B cell (primary cell): Measurements from ENCODE around the gene DDX56. TPM values are rescaled to one million over a fixed set of nuclear protein-coding genes. Genes with fewer than 3 reads are reported as not detected.

ENCODE experiments used
- ATAC-seq: fragments of 200-7000 bp; cut with Tn5 transposase; one replicate; pipeline ENCODE4 v1.10.0; 2021; ENCODE audit warnings: low read depth, mild to moderate bottlenecking, moderate number of reproducible peaks, moderate library complexity
- CTCF ChIA-PET: fragments of 350-600 bp; sonication (Branson Sonifier 250); formaldehyde crosslinking; loops from one replicate; lab custom pipeline; 2021; ENCODE audit warnings: antibody characterized with exemption, inconsistent platforms; lab: Charles Lee
- POLR2A ChIA-PET: fragments of 350-600 bp; sonication (Branson Sonifier 250); formaldehyde crosslinking; loops from one replicate; lab custom pipeline; 2021; ENCODE audit warnings: antibody characterized with exemption; lab: Charles Lee
- DNase-seq: peaks from one replicate; pipeline ENCODE4 v3.0.0; 2013
- H2AFZ ChIP-seq: 2 replicates; pipeline ENCODE4 v1.6.1; 2012; ENCODE audit warnings: mild to moderate bottlenecking, low read depth, low read length; ENCODE audit not compliant: insufficient read depth, poor library complexity, severe bottlenecking
- H3K27ac ChIP-seq, 2 donors: 1 replicate in 1 of 2; 2 replicates in 1 of 2; pipeline ENCODE4 v1.5.1; 2012 to 2013; ENCODE audit warnings: low read length in 2 of 2, mild to moderate bottlenecking in 2 of 2, moderate library complexity in 1 of 2
- H3K27me3 ChIP-seq, 4 experiments: fragments of 200-600 bp in 1 of 4; sonication (generic) in 1 of 4; replicated peaks in 1 of 4; 1 replicate in 2 of 4; 2 replicates in 2 of 4; pipeline versions ENCODE4 v1.6.1 to v1.7.0; 2013 to 2016; ENCODE audit warnings: low read length in 3 of 4, mild to moderate bottlenecking in 2 of 4, mixed read lengths in 1 of 4, moderate library complexity in 1 of 4; ENCODE audit not compliant: insufficient read depth in 4 of 4, control insufficient read depth in 3 of 4; ENCODE audit errors: control extremely low read depth in 1 of 4
- H3K36me3 ChIP-seq, 2 experiments: replicated peaks in 1 of 2; 1 replicate in 1 of 2; 2 replicates in 1 of 2; pipeline versions ENCODE4 v1.6.1 to v1.7.1; 2013; ENCODE audit warnings: low read length in 1 of 2; ENCODE audit not compliant: insufficient read depth in 2 of 2, control insufficient read depth in 1 of 2; ENCODE audit errors: control extremely low read depth in 1 of 2, extremely low read depth in 1 of 2
- H3K4me1 ChIP-seq, 2 donors: fragments of 200-600 bp in 1 of 2; sonication (generic) in 1 of 2; 1 replicate in 1 of 2; 2 replicates in 1 of 2; pipeline versions ENCODE4 v1.5.1 to v1.6.1; 2013 to 2017; ENCODE audit warnings: low read length in 2 of 2; ENCODE audit not compliant: control insufficient read depth in 2 of 2, insufficient read depth in 2 of 2
- H3K4me2 ChIP-seq: replicated peaks from 2 replicates; pipeline ENCODE3; 2012; ENCODE audit warnings: mild to moderate bottlenecking, low read depth, low read length; ENCODE audit not compliant: poor library complexity, severe bottlenecking
- H3K4me3 ChIP-seq, 5 experiments: fragments of 200-600 bp in 1 of 5; sonication (generic) in 1 of 5; 1 replicate in 3 of 5; 2 replicates in 2 of 5; pipeline versions ENCODE4 v1.5.1 to v1.7.0; 2011 to 2016; ENCODE audit warnings: low read length in 4 of 5, mild to moderate bottlenecking in 4 of 5, low read depth in 2 of 5, control low read depth in 1 of 5, moderate library complexity in 1 of 5; ENCODE audit not compliant: insufficient read depth in 1 of 5; ENCODE audit errors: control extremely low read depth in 1 of 5, extremely low read depth in 1 of 5
- H3K79me2 ChIP-seq: fragments of 200-600 bp; sonication (generic); one replicate; pipeline ENCODE4 v1.6.0; 2016; ENCODE audit warnings: low read length; ENCODE audit not compliant: control insufficient read depth, insufficient read depth
- H3K9ac ChIP-seq: fragments of 200-600 bp; sonication (generic); 2 replicates; pipeline ENCODE4 v1.6.1; 2017; ENCODE audit warnings: mild to moderate bottlenecking, low read length, moderate library complexity
- H3K9me3 ChIP-seq, 3 donors: one replicate each; pipeline versions ENCODE4 v1.6.1 to v1.7.1; 2013; ENCODE audit warnings: low read length in 2 of 3; ENCODE audit not compliant: control insufficient read depth in 2 of 3, insufficient read depth in 1 of 3; ENCODE audit errors: control extremely low read depth in 1 of 3
- H4K20me1 ChIP-seq: 2 replicates; pipeline ENCODE4 v1.6.0; 2012; ENCODE audit warnings: mild to moderate bottlenecking, low read length; ENCODE audit not compliant: insufficient read depth, control insufficient read depth, poor library complexity, severe bottlenecking
- H3K27ac Mint-ChIP-seq: one replicate; pipeline ENCODE4 v1.8.0; 2021; ENCODE audit warnings: mixed read lengths
- H3K27me3 Mint-ChIP-seq: one replicate; pipeline ENCODE4 v1.8.0; 2021; ENCODE audit warnings: mixed read lengths
- H3K4me1 Mint-ChIP-seq: one replicate; pipeline ENCODE4 v1.8.0; 2021; ENCODE audit warnings: mixed read lengths
- H3K4me3 Mint-ChIP-seq: one replicate; pipeline ENCODE4 v1.8.0; 2021; ENCODE audit warnings: mixed read lengths
- H3K9me3 Mint-ChIP-seq: one replicate; pipeline ENCODE4 v1.8.0; 2022; ENCODE audit warnings: mixed read lengths; ENCODE audit not compliant: insufficient read depth
- CTCF ChIP-seq: fragments of 200-600 bp; IDR thresholded peaks from one replicate; pipeline ENCODE4 v1.8.0; 2022; ENCODE audit warnings: antibody characterized with exemption, mild to moderate bottlenecking
- EZH2 ChIP-seq: IDR thresholded peaks from 2 replicates; pipeline ENCODE4 v1.6.1; 2012; ENCODE audit warnings: borderline replicate concordance, low read depth, mild to moderate bottlenecking, moderate library complexity, low read length; ENCODE audit not compliant: insufficient read depth, poor library complexity, severe bottlenecking
- WGBS: methylation state at CpG from one replicate; pipeline ENCODE4 v1.1.5; 2013; ENCODE audit warnings: missing lambda C conversion rate; ENCODE audit not compliant: insufficient coverage; 5-methylcytosine and 5-hydroxymethylcytosine counted together
- intact Hi-C: fragments of 100-400 bp; cut with micrococcal nuclease; formaldehyde crosslinking; loops from one replicate; pipeline ENCODE4 v1.10.0; 2022
- polyA plus RNA-seq: library from polyadenylated mRNA; depleted of rRNA; stranded (reverse); fragments of >200 nt; gene quantifications from 2 replicates; pipeline ENCODE4 v1.2.3, GENCODE V29; 2012
- total RNA-seq, 2 donors: library from RNA; stranded (reverse); fragments of 120-200 nt in 1 of 2; gene quantifications; 1 replicate in 1 of 2; 2 replicates in 1 of 2; pipeline versions ENCODE4 v1.2.3 to v1.2.4, GENCODE V29; 2013 to 2022

DDX56 gene
- total and polyA plus RNA-seq, 2 donors (not counting 1 experiment from before 2014, with no cell fraction given), result 88.2 to 102 TPM

- peaks cover 0 to 4% (median 0%) of the 10 kb centered on the region in 4 experiments for H3K27me3 ChIP-seq
- no peak overlapping the region for H3K9ac ChIP-seq
- DNase-seq (no peak), ATAC-seq (no peak)
- no peaks in the 10 kb centered on the region for H3K9me3 ChIP-seq
- Mint-ChIP-seq H3K27me3 (peaks cover 18% of the 10 kb centered on the region), H3K4me3 (no peak overlapping the region), H3K4me1 (peaks cover 1% of the 10 kb centered on the region), H3K9me3 (no peaks in the 10 kb centered on the region), H3K27ac (no peak overlapping the region)
- H3K4me1 ChIP-seq, result no peaks in the 10 kb centered on the region
- intact Hi-C loops, result no loop called here
- H2AFZ ChIP-seq, result no peak overlapping the region
- 60% methylated on average over 3 of the region's 5 CpGs for WGBS
- no peaks in the 10 kb centered on the region for H3K79me2 ChIP-seq
- CTCF ChIA-PET, result no interaction called here
- no peaks in the 10 kb centered on the region for H4K20me1 ChIP-seq
- no peak overlapping the region for H3K4me3 ChIP-seq
- H3K27ac ChIP-seq, result no peak overlapping the region
- H3K36me3 ChIP-seq, result no peaks in the 10 kb centered on the region
- no peak overlapping the region for H3K4me2 ChIP-seq
- TF ChIP-seq CTCF (no peak), EZH2 (no peak)
- POLR2A ChIA-PET, result no interaction called here
Observed at GRCh38 chr7:44595934-44596635, 22.4 kb upstream of the DDX56 start.

- ATAC-seq, result no peak
- Histone ChIP-seq H3K36me3 (no peaks in the 10 kb centered on the region), H3K27ac (no peak overlapping the region), H2AFZ (no peak overlapping the region), H3K9me3 (no peaks in the 10 kb centered on the region), H3K9ac (no peak overlapping the region), H3K4me3 (no peak overlapping the region), H3K27me3 (peaks cover 0 to 2% (median 0%) of the 10 kb centered on the region in 4 experiments), H3K4me1 (peaks cover 0 to 3% of the 10 kb centered on the region in 2 donors), H3K79me2 (no peaks in the 10 kb centered on the region), H4K20me1 (no peaks in the 10 kb centered on the region), H3K4me2 (no peak overlapping the region)
- CTCF ChIA-PET, result interaction anchor here (0.8 to 1.3 kb wide), 6 partner anchors 11 to 545 kb away, joined by 3 to 5 read pairs (median 4); no protein-coding TSS in a partner anchor
- intact Hi-C loops, result no loop called here
- TF ChIP-seq EZH2 (no peak), CTCF (no peak)
- H3K4me3 Mint-ChIP-seq, result no peak overlapping the region
- H3K27ac Mint-ChIP-seq, result no peak overlapping the region
- WGBS, result no CpG with 5 or more reads among the region's 1 CpG
- no peak for DNase-seq
- H3K4me1 Mint-ChIP-seq, result peaks cover 5% of the 10 kb centered on the region
- POLR2A ChIA-PET, result interaction anchor here (0.6 to 0.7 kb wide), 2 partner anchors 167 to 206 kb away, joined by 3 to 7 read pairs; no protein-coding TSS in a partner anchor
- H3K9me3 Mint-ChIP-seq, result no peaks in the 10 kb centered on the region
- H3K27me3 Mint-ChIP-seq, result peaks cover 13% of the 10 kb centered on the region
Observed at GRCh38 chr7:44590910-44591309, 17.2 kb upstream of the DDX56 start.
